Activated CD8-positive, alpha-beta memory T cell treated with anti-CD3 and anti-CD28 coated beads, Interleukin-2, amount 50 U/mL, for 24 hours (primary cell): ENCODE results near the gene FAM47E.
"Not testable (repeated sequence)": the region's sequence is repeated elsewhere in the genome, so short reads cannot be mapped to it uniquely, and the experiment has no call there.

ENCODE experiments used
- DNase-seq: peaks from one replicate; pipeline ENCODE4 v3.0.0-alpha.2; 2020; ENCODE audit errors: extremely low read depth

The FAM47E gene

DNA sequence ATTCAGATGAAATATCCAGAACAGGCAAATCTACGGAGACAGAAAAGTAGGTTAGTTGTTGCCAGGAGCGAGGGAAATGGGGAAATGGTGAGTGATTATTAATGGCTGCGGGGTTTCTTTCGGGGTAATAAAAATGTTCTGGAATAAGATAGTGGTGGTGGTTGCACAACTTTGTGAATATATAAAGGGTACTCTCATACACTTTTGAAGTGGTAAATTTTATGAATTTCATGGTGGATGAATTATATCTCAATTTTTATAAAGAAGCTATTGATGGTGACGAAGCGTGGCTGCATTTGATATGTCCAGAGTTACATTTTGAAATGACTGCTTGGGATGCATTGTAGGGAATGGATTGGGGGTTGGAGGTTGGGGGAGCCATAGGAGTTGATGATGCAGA lies 16.3 kb downstream of the FAM47E start:
- no peak for DNase-seq

DNA sequence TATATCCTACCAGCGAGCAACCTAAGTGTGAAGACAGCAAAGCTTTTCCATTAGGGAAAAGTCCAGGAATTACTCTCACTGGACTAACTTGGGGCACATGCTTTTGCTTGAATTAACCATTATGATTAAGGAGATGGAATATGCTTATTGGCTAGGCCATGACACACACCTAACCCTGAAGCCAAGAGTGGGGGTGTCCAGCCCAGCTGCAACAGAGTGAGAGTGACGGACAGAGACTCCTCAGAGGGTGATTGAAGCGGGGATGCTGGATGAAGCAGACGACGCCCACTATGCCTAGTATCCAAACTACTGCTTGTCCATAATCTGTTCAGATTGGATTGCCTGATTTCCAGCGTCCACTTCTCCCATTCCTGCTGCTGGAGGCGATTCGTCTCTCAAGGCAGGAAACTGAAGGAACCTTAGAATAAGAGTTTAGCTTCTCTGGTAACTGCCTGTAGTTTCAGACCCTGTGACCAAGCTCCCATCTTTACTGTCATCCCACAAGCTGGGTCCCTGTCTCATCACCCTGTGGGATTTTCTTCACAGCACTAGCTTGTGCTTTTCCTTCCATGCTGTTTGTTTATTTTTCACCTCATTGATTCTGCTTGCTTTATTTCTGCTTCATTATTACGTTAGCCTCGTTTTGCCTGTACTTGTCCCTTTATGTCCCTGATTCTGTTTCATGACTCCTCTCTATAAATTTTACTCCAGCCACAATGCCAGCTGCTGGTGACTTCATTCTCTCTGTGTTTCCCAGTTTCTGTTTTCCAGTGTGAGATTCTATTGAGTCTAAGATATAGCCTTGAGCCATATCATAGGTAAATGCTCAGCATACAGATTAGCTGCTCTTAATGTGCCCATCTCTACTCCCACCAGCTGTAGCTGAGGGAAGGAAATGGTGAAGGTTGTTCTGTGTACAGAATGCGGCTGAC lies 19.0 kb downstream of the FAM47E start:
- no peak for DNase-seq

DNA sequence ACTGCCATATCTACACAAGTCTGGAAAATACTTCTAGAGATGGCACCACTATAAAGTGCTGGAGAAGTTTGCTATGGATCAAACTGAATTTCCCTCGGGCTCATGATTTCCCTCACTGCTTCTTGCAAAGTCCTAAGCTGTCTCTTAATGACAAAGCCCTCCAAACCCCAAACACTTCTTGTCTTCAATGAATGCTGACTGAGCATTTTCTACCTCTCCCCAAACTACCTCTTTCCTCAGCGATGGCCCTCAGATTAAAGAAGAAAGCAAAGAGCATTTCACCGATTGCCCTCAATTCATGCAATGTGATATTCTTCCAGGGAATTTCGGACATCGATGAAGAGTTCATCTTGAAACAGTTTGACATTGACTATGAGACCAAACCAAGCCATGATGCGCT lies 19.7 kb downstream of the FAM47E start:
- no peak for DNase-seq

DNA sequence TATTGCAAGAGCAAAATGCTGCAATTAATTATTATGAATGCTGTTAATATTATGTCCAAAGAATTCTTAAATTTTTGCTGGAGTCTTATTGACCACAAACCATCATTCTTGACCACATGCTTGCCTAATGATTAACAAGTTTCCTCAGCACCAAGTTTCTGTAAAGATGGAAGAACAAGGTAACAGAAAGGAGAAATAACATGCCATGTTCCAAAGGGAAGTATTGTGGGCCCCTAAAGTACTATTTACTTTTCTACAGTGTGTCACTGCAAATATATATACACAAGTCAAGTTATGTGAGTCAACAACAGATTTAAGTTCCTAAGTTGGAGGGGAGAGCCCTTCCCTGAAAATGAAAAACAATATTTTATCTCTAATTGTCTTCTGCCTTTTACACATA lies 20.6 kb downstream of the FAM47E start:
- no peak for DNase-seq

DNA sequence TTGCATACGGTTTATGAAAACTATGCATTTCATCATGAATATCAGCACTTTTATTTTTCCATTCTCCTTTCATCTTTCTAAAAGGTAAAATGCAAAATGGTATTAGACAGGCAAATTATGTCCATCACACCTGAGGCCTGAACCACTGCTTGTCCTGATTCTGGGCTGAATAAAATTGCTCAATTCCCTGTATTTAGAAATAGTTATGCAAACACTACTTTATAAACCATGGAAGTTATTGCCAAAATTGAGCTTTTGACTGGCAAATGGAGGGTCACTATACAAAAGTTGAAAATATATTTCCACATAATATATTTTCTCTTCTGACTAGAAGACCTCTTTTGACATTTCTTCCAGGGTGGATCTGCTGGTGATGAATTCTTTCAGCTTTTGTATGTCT lies 21.1 kb downstream of the FAM47E start:
- DNase-seq, result no peak

DNA sequence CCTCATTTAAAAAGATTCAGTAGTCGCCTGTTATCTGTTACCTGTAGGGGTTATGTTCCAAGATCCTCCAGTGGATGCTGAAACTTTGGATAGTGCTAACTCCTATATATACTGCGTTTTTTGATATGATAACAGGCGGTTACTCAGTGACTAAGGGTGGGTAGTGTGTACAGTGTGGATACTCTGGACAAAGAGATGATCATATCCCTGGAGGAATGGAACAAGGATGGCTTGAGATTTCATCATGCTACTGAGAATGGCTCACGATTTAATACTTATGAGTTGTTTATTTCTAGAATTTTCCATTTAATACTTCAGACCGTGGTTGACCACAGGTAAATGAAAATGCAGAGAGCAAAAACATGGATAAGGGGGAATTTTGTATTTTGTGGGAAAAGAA lies 21.5 kb downstream of the FAM47E start:
- DNase-seq, result no peak

DNA sequence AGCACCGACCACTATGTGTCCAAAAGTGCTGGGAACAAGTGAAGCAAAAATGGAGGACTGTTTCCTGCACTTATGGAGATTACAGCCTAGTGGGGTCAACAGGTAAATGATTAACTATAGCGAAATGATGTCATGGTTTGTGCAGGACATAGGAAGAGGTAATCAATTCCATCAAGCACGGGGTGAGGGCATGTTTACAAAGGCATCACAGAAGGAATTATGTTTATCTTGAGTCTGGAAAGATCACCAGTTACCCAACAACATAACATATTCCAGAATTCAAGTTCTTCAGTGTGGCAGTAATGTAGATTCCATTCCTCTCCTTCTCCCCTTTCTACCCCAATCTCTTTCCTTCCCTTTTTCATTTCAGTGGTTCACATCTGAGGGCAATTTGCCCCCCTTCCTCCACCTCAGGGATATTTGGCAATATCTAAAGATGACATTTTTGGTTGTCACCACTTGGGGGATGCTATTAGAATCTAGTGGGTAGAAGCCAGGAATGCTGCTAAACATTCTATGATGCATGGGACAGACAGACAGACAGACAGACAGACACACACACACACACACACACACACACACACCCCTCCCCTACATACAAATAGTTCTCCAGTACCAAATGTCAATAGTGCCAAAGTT lies 24.1 kb downstream of the FAM47E start:
- no peak for DNase-seq

DNA sequence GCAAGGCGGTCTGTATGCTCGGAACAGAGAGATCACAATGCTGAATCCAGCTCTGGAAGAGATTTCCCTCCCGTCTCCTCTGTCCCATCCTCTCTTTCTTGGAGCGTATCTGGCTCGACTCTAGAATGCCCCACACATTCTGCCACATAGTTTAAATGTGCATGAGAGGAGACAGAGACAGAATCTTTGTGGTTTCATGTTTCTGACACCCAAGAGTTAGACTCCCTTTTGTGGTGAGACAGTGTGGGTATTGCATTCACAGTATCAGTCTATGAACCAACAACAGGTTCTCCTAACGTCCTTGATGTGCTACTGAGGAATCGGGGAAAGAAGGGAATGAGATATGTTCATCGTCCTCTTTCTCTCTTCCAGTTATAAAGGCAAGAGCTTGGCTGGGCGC lies 25.3 kb downstream of the FAM47E start:
- no peak for DNase-seq

DNA sequence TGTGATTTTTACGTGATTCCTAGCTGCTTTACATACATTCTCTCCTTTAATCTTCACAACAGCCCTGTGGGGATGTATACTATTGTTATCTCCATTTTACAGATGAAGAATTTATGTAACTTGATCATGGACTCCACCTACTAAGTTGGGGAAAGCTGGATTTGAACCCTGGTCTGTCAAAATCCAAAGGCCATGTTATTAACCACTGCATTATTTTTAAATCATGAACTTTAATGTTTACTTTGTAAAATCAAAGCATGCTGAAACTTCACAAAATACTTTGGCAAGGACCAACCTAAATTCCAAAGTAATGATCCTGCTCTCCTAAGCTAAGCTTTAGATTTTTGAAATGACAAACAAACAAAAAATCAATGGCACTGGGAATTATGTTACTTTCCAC lies 26.1 kb downstream of the FAM47E start:
- no peak for DNase-seq

DNA sequence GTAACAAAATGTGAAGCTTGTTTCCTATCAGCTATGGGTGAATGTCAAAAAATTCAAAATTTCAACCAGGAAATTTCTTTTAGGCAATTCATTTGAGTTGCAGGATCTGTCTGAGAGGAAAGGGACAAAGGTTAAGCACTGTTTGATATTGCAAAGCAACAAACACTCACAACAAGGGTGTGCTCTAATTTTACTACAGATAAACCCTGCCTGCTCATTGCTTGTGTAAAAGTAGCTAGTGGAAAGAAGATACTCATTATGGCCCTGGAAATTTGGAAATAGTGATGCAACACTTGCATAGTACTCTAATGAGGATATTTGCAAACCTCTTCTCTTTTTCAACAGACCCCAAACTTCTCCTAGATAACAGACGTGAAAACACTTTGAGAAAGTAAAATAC lies 27.1 kb downstream of the FAM47E start:
- no peak for DNase-seq

DNA sequence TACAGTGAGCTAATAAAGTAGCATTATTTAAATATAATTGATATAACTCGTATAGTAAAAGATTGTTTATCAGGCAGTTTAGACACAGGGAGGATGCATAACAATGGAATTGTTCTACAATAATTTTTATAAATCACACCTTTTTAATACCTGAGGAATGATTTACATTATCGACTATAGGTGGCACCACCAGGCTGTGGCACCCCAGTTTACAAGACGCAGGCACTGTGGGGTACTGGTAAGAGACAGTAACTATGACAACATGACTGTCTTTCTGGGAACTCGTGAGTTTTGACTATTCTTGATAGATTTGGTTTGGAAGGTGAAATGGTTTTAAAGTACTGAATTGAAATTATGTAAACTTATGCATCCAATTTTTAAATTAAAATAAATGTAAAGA lies 27.9 kb downstream of the FAM47E start:
- no peak for DNase-seq

DNA sequence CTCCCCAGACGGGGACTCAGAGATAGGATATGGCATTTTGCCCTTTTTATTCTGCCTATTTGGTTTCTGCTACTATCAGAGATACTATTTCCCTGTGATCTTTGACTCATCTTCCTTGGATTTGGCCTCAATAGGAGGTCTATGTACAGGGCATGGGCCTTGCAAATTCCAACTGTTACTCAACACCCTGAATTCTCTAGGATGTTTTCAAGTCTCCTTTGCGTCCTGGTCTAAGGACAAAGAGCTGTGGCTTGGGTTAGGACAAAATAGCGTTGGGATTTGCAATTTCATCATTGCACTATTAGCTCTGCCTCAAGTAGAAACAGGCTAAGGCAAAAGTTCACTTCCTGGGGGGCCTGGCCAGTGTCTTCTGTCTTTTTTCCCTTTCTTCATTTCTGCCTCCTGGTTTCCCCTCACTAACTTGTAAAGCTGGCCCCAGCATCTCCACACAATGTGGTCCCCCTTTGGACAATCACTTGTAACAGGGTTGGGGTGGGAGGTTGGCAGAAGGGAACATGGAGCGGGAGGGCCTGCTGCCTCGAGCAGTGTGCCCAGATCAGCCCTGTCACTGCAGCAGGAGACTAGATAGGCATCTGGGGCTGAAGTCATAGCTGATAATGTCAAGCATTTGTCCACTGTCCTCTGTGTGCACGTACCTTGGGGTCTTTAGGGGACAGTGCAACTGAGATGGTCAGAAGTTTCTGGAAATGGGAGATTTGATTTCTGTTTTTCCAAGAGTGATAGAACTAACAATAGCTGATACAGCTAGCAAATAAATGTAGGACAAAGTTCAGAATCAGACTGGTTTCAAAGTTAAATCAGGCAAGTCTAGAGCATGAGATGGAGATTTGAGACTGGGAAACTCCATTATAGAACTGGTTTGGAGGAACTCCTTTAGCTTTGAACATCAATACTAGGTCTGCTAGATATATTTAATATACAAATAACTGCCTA lies 29.2 kb downstream of the FAM47E start:
- DNase-seq, result no peak

DNA sequence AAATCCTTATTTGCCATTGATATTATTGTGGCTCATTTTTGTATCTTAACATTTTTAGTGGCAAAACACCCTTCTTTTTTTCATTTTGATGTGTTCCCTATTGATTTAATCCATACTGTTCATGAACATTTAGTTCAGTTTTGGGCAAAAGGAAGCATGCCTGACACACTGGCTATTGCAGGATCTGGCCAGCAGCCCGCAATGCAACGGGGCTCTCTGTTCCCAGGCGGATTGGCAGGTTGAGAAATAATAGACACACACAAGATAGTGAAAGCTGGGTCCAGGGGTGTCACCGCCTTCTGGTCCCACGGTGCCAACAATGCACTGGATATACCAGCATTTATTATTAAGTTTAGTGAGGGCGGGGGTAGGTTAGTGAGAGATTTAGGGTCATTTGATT lies 30.1 kb downstream of the FAM47E start:
- DNase-seq, result not testable (repeated sequence)

DNA sequence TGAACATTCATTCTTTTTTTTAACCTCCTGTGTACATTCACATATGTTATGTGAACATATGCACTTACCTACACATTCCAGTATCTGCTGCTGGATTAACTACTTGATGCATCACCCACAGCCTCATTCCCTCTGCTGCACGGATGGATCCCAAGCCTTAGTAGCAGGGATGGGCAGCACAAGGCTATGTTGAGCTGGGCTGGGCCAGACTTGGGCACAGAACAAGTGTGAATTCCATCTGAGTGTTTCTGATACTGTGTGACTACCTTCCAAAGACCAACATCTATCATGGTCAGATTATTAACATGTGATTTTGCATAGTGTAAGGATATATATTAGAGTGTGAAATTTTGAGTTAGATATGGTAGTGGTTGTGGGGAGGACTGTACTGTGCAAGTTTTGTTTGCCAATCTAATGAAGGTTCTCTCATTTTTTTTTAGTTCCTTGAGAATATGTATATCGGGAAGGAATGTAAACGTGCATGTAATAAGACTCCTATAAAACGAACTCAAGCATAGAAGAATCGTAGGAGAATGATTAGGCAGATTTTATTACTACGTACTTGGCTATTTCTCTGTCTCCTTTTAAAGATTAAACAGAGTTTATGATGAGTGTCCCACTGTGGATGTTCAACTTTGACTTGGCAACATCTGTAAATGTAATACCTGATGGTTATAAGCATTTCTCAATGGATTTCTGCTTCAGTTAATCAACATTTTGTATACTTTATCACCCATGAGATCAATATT lies 31.6 kb downstream of the FAM47E start:
- DNase-seq, result no peak

DNA sequence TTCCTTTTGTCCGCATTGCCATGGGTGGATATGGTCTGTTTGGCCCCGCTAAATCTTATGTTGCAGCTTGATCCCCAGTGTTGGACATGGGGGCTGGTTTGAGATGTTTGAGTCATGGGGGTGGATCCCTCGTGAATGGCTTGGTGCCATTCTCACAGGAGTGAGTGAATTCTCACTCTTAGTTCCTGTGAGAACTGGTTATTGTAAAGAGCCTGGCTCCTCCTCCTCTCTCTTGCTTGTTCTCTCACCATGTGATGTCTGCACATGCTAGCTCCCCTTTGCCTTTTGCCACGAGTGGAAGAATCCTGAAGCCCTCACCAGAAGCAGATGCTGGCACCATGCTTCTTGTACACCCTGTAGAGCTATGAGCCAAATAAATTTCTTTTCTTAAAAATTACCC lies 32.4 kb downstream of the FAM47E start:
- DNase-seq, result no peak

DNA sequence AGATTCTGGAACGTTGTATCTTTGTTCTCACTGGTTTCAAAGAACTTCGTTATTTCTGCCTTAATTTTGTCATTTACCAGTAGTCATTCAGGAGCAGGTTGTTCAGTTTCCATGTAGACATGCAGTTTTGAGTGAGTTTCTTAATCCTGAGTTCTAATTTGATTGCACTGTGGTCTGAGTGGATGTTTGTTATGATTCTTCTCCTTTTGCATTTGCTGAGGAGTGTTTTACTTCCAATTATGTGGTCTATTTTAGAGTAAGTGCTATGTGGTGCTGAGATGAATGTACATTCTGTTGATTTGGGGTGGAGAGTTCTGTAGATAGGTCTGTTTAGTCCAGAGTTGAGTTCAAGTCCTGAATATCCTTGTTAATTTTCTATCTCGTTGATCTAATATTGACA lies 36.3 kb downstream of the FAM47E start:
- not testable (repeated sequence) for DNase-seq

DNA sequence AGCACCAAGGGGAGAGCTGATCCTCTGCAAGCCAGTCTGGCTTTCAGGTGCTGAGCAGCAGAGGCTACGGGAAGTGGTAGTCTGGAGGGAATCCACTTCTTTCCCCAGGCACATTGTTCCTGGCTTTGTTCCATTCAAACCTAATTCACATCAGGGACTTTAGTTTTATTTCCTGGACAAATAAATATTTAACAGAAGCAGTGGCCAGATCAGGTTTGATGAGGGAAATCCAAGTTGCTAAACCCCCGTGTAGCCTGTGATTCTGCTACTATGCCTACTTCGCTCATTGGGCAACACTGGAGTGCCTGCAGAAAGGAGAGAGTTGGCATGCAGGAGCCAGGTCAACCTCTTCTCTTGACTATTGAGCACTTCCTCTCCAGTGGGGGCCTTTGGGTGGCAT lies 41.2 kb downstream of the FAM47E start:
- DNase-seq, result no peak

DNA sequence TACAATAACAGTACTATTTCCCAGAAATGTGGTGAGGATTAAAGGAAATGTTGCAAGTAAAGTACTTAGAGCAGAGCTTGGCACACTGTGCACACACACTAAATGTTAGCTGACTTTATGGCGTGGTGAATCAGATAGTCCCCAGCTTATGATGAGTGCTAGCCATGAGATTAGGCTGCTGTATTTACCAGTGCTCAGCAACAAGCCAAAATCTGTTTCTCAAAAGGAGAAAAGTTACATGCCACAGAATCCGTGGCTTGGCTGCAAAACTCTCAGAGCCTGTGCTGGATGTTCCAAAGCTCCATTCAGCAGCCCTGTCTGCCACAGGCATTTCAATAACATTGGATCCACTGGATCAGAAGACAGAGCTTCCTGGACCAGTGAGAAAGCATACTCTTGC lies 42.3 kb downstream of the FAM47E start:
- no peak for DNase-seq

DNA sequence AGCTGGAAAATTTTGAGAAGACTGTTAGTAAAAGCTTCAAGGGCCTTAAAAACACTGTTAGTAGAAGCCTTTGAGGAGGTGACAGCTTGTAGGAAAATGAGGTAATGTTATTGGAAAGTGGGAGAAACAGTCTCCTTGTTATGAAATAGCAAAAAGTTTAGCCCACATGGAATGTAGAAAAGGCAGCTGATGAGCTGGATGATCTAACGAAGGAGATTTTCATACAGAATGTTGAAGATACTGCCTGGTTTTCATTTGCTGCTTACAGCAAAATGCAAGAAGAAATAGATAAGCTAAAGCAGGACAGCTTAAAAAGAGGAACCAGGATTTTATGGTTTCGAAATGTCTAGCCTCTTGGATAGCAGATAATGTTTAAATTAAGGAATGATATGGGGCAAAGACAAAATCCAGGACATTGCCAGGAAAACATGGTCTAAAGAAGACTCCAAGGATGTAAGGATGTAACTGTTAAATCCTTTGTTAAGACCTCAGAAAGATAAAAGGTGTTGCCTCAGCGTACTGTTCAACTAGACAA lies 44.8 kb downstream of the FAM47E start:
- DNase-seq, result no peak

DNA sequence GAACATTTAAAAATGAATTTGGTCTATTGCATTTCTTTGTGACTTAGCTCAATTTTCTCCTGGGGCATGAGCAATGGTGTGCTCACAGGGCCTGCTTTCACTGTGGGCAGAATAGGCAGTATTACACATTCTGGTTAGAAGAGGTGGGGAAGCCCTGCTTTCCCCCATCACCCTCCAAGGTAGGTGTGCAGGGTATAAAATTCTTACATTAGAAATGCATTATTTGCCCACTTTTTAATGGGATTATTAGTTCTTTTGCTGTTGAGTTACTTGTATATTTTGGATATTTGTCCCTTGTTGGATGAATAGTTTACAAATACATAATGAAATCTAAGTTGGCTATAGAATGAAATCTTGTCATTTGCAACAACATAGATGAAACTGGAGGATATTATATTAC lies 46.7 kb downstream of the FAM47E start:
- no peak for DNase-seq

DNA sequence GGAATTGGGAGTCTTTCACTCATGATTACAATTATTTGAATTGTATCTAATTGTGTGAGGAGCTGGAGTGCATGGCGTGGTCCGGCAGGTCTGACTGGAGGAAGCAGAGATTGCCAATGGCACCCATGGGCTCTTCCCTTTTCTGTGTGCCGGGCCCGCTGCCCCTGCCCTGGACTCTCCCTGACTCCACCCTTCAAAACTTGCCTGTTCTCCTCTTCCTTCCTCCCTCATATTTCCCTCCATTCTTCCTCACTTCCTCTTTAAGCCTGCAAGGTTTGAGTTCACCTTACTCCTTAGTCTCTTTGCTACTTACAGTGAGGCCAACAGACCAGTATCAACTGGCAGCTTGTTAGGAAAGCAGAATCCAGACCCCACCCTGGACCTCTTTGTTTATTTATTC lies 48.5 kb downstream of the FAM47E start:
- DNase-seq, result no peak
